Endothelial cell of umbilical vein (primary cell): ENCODE measurements around the gene CPNE8. TPM values are rescaled to one million over a fixed set of nuclear protein-coding genes. Genes with fewer than 3 reads are reported as not detected.

ENCODE experiments used
- BruUV-seq: library from RNA; stranded (reverse); fragments of 400-500 nt; replicated peaks from 2 replicates; lab custom pipeline; 2021; lab: Mats Ljungman, UMichigan
- CTCF ChIA-PET: fragments of 300-600, 350-600 bp; sonication (Branson Sonifier 250); formaldehyde crosslinking; loops from one replicate; lab custom pipeline; 2021; ENCODE audit warnings: antibody characterized with exemption, inconsistent platforms; lab: Charles Lee
- POLR2A ChIA-PET: fragments of 300-600, 350-600 bp; sonication (Branson Sonifier 250); formaldehyde crosslinking; loops from one replicate; lab custom pipeline; 2021; ENCODE audit warnings: antibody characterized with exemption, inconsistent platforms; lab: Charles Lee
- DNase-seq: peaks from one replicate; pipeline ENCODE4 v3.0.0-alpha.2; 2011; ENCODE audit warnings: low read depth, low spot score
- FAIRE-seq: peaks from 2 replicates; lab custom pipeline; 2011; peaks lifted over from hg19 to GRCh38; lab: Jason Lieb, UNC
- H2AFZ ChIP-seq: 2 replicates; pipeline ENCODE4 v1.6.0; 2012; ENCODE audit warnings: low read depth, low read length, control low read depth, inconsistent platforms
- H3K27ac ChIP-seq: 2 replicates; pipeline ENCODE4 v1.5.1; 2011; ENCODE audit warnings: low read depth, mild to moderate bottlenecking, control low read depth, low read length, moderate library complexity; ENCODE audit not compliant: insufficient read depth
- H3K27me3 ChIP-seq, 2 experiments: 2 replicates each; pipeline versions ENCODE4 v1.6.0 to v1.6.1; 2011; ENCODE audit warnings: low read length in 2 of 2, mixed read lengths in 1 of 2; ENCODE audit not compliant: control insufficient read depth in 2 of 2, insufficient read depth in 2 of 2
- H3K36me3 ChIP-seq, 2 experiments: 2 replicates in 1 of 2; 3 replicates in 1 of 2; pipeline ENCODE4 v1.5.1; 2011; ENCODE audit warnings: low read length in 2 of 2, mild to moderate bottlenecking in 1 of 2, moderate library complexity in 1 of 2; ENCODE audit not compliant: control insufficient read depth in 2 of 2, insufficient read depth in 2 of 2; ENCODE audit errors: extremely low read depth in 1 of 2
- H3K4me1 ChIP-seq: 3 replicates; pipeline ENCODE4 v1.5.1; 2011; ENCODE audit warnings: mild to moderate bottlenecking, low read length; ENCODE audit not compliant: control insufficient read depth, insufficient read depth; ENCODE audit errors: extremely low read depth
- H3K4me2 ChIP-seq: 2 replicates; pipeline ENCODE4 v1.6.1; 2011; ENCODE audit warnings: low read length, control low read depth, mixed read lengths; ENCODE audit not compliant: insufficient read depth
- H3K4me3 ChIP-seq, 3 experiments: fragments of 200-600 bp in 1 of 3; sonication (generic), shearing (Covaris generic) in 1 of 3; replicated peaks in 1 of 3; 2 replicates each; pipeline ENCODE4 v1.5.1; 2011 to 2016; ENCODE audit warnings: control low read depth in 3 of 3, low read length in 3 of 3, mild to moderate bottlenecking in 2 of 3, inconsistent platforms in 1 of 3, low read depth in 1 of 3, moderate library complexity in 1 of 3; ENCODE audit not compliant: insufficient read depth in 1 of 3
- H3K79me2 ChIP-seq: 2 replicates; pipeline ENCODE4 v1.6.0; 2012; ENCODE audit warnings: low read length, inconsistent platforms; ENCODE audit not compliant: control insufficient read depth, insufficient read depth
- H3K9ac ChIP-seq: replicated peaks from 2 replicates; pipeline ENCODE3; 2011; ENCODE audit warnings: low read length, control low read depth; ENCODE audit not compliant: insufficient read depth; ENCODE audit errors: extremely low read depth
- H3K9me1 ChIP-seq: replicated peaks from 3 replicates; pipeline ENCODE4 v1.6.0; 2011; ENCODE audit warnings: mild to moderate bottlenecking, low read length; ENCODE audit not compliant: control insufficient read depth, insufficient read depth; ENCODE audit errors: extremely low read depth
- H3K9me3 ChIP-seq: replicated peaks from 2 replicates; pipeline ENCODE4 v1.5.1; 2012; ENCODE audit warnings: low read length, inconsistent platforms; ENCODE audit not compliant: control insufficient read depth, insufficient read depth
- H4K20me1 ChIP-seq: replicated peaks from 2 replicates; pipeline ENCODE3; 2011; ENCODE audit warnings: mild to moderate bottlenecking, low read length; ENCODE audit not compliant: control insufficient read depth, insufficient read depth; ENCODE audit errors: extremely low read depth
- EZH2 ChIP-seq: IDR thresholded peaks from 2 replicates; pipeline ENCODE4 v1.6.1; 2012; ENCODE audit warnings: borderline replicate concordance, low read depth, mild to moderate bottlenecking, moderate library complexity, low read length, inconsistent platforms; ENCODE audit not compliant: severe bottlenecking
- FOS ChIP-seq: IDR thresholded peaks from 2 replicates; pipeline ENCODE4 v1.6.1; 2011; ENCODE audit warnings: mild to moderate bottlenecking, low read length, moderate library complexity, borderline replicate concordance; ENCODE audit not compliant: insufficient read depth
- GATA2 ChIP-seq: IDR thresholded peaks from 2 replicates; pipeline ENCODE4 v1.7.0; 2011; ENCODE audit warnings: low read depth, mild to moderate bottlenecking, moderate library complexity, mixed read lengths, low read length; ENCODE audit not compliant: insufficient read length, insufficient read depth
- JUN ChIP-seq: IDR thresholded peaks from 2 replicates; pipeline ENCODE4 v1.6.1; 2011; ENCODE audit warnings: borderline replicate concordance, low read depth; ENCODE audit not compliant: insufficient read length, insufficient read depth
- MYC ChIP-seq: IDR thresholded peaks from one replicate; pipeline ENCODE4 v1.6.1; 2011; ENCODE audit warnings: mild to moderate bottlenecking, low read depth, low read length
- POLR2AphosphoS5 ChIP-seq: IDR thresholded peaks from 2 replicates; pipeline ENCODE4 v1.6.1; 2012; ENCODE audit warnings: low read depth, mild to moderate bottlenecking, control low read depth, low read length, moderate library complexity; ENCODE audit not compliant: insufficient read depth
- dilution Hi-C: fragments of 300-500 bp; cut with MboI; formaldehyde crosslinking; loops from one replicate; pipeline ENCODE4 v1.15.0; 2019; ENCODE audit warnings: low sequenced_read_pairs; ENCODE audit not compliant: extremely low pct_ligation_motif_present
- intact Hi-C: fragments of 100-400 bp; cut with micrococcal nuclease; formaldehyde crosslinking; loops from one replicate; pipeline ENCODE4 v1.10.0; 2022
- polyA plus RNA-seq, 4 experiments: library from polyadenylated mRNA; depleted of rRNA in 3 of 4; stranded (reverse) in 3 of 4; unstranded in 1 of 4; fragments of >200 nt; gene quantifications; 2 replicates each; pipeline versions ENCODE4 v1.2.1 to v1.2.3, GENCODE V29; 2011 to 2012; ENCODE audit warnings: missing spikeins in 1 of 4
- total RNA-seq: library from RNA; stranded (reverse); gene quantifications from 2 replicates; pipeline ENCODE4 v1.2.3, GENCODE V29; 2021
- TF ChIP-seq, protein P1 (sequence below): IDR thresholded peaks from 2 replicates; pipeline ENCODE4 v1.6.1; 2011; ENCODE audit not compliant: insufficient read depth, insufficient read length

Gene CPNE8
- total and polyA plus RNA-seq, 2 donors (not counting 3 experiments of a cell fraction or from before 2014, with no cell fraction given): 4.4 to 13.7 TPM

DNA sequence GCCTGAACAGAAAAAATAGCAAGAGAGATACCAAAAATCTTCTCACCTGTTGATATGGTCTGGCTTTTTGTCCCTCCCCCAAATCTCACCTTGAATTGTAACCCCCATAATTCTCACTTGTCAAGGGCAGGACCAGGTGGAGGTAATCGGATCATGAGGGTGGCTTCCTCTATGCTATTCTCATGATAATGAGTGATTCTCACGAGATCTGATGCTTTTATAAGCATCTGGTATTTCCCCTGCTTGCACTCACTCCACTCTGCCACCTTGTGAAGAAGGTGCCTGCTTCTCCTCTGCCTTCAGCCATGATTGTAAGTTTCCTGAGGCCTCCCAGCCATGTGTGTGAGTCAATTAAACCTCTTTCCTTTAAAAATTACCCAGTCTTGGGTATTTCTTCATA, 291.2 kb downstream of the CPNE8 start:
- no peak for FAIRE-seq
- DNase-seq: no peak
- no peaks in the 10 kb centered on the region for H3K79me2 ChIP-seq
- TF ChIP-seq, protein P1, sequence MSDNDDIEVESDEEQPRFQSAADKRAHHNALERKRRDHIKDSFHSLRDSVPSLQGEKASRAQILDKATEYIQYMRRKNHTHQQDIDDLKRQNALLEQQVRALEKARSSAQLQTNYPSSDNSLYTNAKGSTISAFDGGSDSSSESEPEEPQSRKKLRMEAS: no peak
- no peaks in the 10 kb centered on the region for H3K27me3 ChIP-seq
- H3K4me1 ChIP-seq: no peaks in the 10 kb centered on the region
- H3K9me3 ChIP-seq: no peaks in the 10 kb centered on the region
- no peak overlapping the region for H3K9ac ChIP-seq
- ChIA-PET POLR2A (no interaction called here), CTCF (interaction anchor here (1.4 kb wide), 1 partner anchor 55 kb away, joined by 3 read pairs; no protein-coding TSS in a partner anchor)
- H3K27ac ChIP-seq: no peak overlapping the region
- H4K20me1 ChIP-seq: no peaks in the 10 kb centered on the region
- H3K4me3 ChIP-seq: no peak overlapping the region
- no peaks in the 10 kb centered on the region for H3K36me3 ChIP-seq
- intact Hi-C loops (no loop called here), dilution Hi-C loops (no loop called here)
- BruUV-seq: no TSS peak
- H3K4me2 ChIP-seq: no peak overlapping the region
- H3K9me1 ChIP-seq: no peaks in the 10 kb centered on the region
- no peak overlapping the region for H2AFZ ChIP-seq

DNA sequence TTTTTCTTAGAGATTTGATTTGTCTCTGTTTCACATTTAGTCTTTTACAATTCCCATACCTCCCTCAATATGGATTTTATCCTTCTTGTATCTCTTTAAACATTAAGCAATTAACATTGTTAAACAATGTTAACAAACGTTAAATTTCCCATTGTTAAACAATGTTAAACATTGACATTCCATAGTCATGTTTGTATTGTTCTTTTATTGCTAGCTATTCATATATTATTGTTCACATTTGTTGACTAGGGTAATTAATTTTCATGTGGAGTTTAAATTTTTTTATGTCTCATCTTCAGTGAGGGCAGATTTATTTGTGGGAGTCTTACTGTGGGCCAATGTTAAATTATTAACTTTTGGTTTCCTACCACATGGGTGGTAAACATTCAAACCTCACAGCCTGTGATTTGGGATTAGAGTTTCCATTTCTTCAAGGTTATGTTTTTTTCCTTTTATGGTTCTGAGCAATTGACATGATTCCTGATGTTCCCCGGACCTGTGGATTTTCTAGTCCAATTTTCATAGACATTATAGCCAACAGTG, 294.5 kb downstream of the CPNE8 start:
- no peaks in the 10 kb centered on the region for H3K4me1 ChIP-seq
- intact Hi-C loops: no loop called here
- DNase-seq: no peak
- H3K36me3 ChIP-seq: no peaks in the 10 kb centered on the region
- H3K9ac ChIP-seq: no peak overlapping the region
- CTCF ChIA-PET: no interaction called here
- no peak overlapping the region for H3K27ac ChIP-seq
- no peaks in the 10 kb centered on the region for H3K27me3 ChIP-seq
- POLR2A ChIA-PET: no interaction called here
- no peak for FAIRE-seq
- TF ChIP-seq FOS (no peak), POLR2AphosphoS5 (no peak), JUN (no peak), MYC (no peak), GATA2 (no peak), EZH2 (no peak)
- H4K20me1 ChIP-seq: no peaks in the 10 kb centered on the region
- H3K79me2 ChIP-seq: no peaks in the 10 kb centered on the region
- H3K9me1 ChIP-seq: no peaks in the 10 kb centered on the region
- no peak overlapping the region for H2AFZ ChIP-seq
- no peaks in the 10 kb centered on the region for H3K9me3 ChIP-seq
- H3K4me2 ChIP-seq: no peak overlapping the region
- no peak overlapping the region for H3K4me3 ChIP-seq
- dilution Hi-C loops: no loop called here
- no TSS peak for BruUV-seq
